ENCODE data around the gene LGALS3BP. TPM values are rescaled to one million over a fixed set of nuclear protein-coding genes. Genes with fewer than 3 reads are reported as not detected.

LGALS3BP gene
- total RNA-seq, 2 donors from 2014 or later = 23.3 to 71.4 TPM

- Histone ChIP-seq H3K4me3 (ENCODE audit: low read length) (no peak overlapping the region), H3K9ac (ENCODE audit: extremely low read depth, low read length, poor library complexity, severe bottlenecking) (no peak overlapping the region), H3K27me3 (ENCODE audit: control insufficient read depth, insufficient read depth, low read length, poor library complexity, severe bottlenecking) (no peaks in the 10 kb centered on the region), H3K4me1 (ENCODE audit: control insufficient read depth, insufficient read depth, low read length) (peaks cover 10% of the 10 kb centered on the region), H3K27ac (ENCODE audit: low read depth, low read length) (no peak overlapping the region), H3K9me3 (ENCODE audit: control insufficient read depth, low read length) (no peaks in the 10 kb centered on the region), H3K36me3 (ENCODE audit: control insufficient read depth, insufficient read depth, low read length) (no peaks in the 10 kb centered on the region)
- 90 to 92% methylated on average over 7 to 15 of the region's 15 CpGs for WGBS, 2 experiments (ENCODE audit: insufficient coverage in 1 of 2, insufficient read length in 1 of 2)
- no peak overlapping the region for H3K27ac Mint-ChIP-seq
- no peaks in the 10 kb centered on the region for H3K27me3 Mint-ChIP-seq (ENCODE audit: insufficient read depth)
- no peaks in the 10 kb centered on the region for H3K9me3 Mint-ChIP-seq
- H3K36me3 Mint-ChIP-seq (ENCODE audit: low read depth) = no peaks in the 10 kb centered on the region
- TF ChIP-seq CTCF (conservative IDR thresholded peaks at IDR 0.05) = peak; percentile 48
- no peak overlapping the region for H3K4me3 Mint-ChIP-seq
- peak; percentile 73 for DNase-seq
- H3K4me1 Mint-ChIP-seq = peaks cover 25% of the 10 kb centered on the region
These were observed 7.1 kb downstream of the LGALS3BP start for GRCh38 chr17:78972507-78973105.

- Mint-ChIP-seq H3K4me3 (no peak overlapping the region), H3K4me1 (peaks cover 21% of the 10 kb centered on the region), H3K9me3 (no peaks in the 10 kb centered on the region), H3K27me3 (ENCODE audit: insufficient read depth) (no peaks in the 10 kb centered on the region), H3K27ac (peak overlapping the region; percentile 96), H3K36me3 (ENCODE audit: low read depth) (no peaks in the 10 kb centered on the region)
- DNase-seq = peak; percentile 72
- H3K27ac ChIP-seq (ENCODE audit: low read depth, low read length) = no peak overlapping the region
- WGBS, 2 experiments (ENCODE audit: insufficient coverage in 1 of 2, insufficient read length in 1 of 2) = 84 to 85% methylated on average over 18 to 22 of the region's 22 CpGs
- TF ChIP-seq CTCF (conservative IDR thresholded peaks at IDR 0.05) = no peak
- no peaks in the 10 kb centered on the region for H3K36me3 ChIP-seq (ENCODE audit: control insufficient read depth, insufficient read depth, low read length)
- no peaks in the 10 kb centered on the region for H3K9me3 ChIP-seq (ENCODE audit: control insufficient read depth, low read length)
- no peak overlapping the region for H3K9ac ChIP-seq (ENCODE audit: extremely low read depth, low read length, poor library complexity, severe bottlenecking)
- no peak overlapping the region for H3K4me3 ChIP-seq (ENCODE audit: low read length)
- H3K27me3 ChIP-seq (ENCODE audit: control insufficient read depth, insufficient read depth, low read length, poor library complexity, severe bottlenecking) = no peaks in the 10 kb centered on the region
- H3K4me1 ChIP-seq (ENCODE audit: control insufficient read depth, insufficient read depth, low read length) = peaks cover 10% of the 10 kb centered on the region
These were observed 7.8 kb downstream of the LGALS3BP start for GRCh38 chr17:78971756-78972506.

GRCh38 chr17:78970834-78971755, 8.6 kb downstream of the LGALS3BP start:
- no peak overlapping the region for H3K9ac ChIP-seq (ENCODE audit: extremely low read depth, low read length, poor library complexity, severe bottlenecking)
- H3K4me3 Mint-ChIP-seq = no peak overlapping the region

More at GRCh38 chr17:78970834-78971755, 8.6 kb downstream of the LGALS3BP start:
- DNase-seq = peak; percentile 97
- Histone ChIP-seq H3K9me3 (ENCODE audit: control insufficient read depth, low read length) (no peaks in the 10 kb centered on the region), H3K4me1 (ENCODE audit: control insufficient read depth, insufficient read depth, low read length) (peaks cover 10% of the 10 kb centered on the region), H3K4me3 (ENCODE audit: low read length) (no peak overlapping the region), H3K27me3 (ENCODE audit: control insufficient read depth, insufficient read depth, low read length, poor library complexity, severe bottlenecking) (no peaks in the 10 kb centered on the region), H3K36me3 (ENCODE audit: control insufficient read depth, insufficient read depth, low read length) (no peaks in the 10 kb centered on the region), H3K27ac (ENCODE audit: low read depth, low read length) (no peak overlapping the region)
- TF ChIP-seq CTCF (conservative IDR thresholded peaks at IDR 0.05) = peak; percentile 97
- Mint-ChIP-seq H3K9me3 (no peaks in the 10 kb centered on the region), H3K27ac (peak overlapping the region; percentile 96), H3K4me1 (peaks cover 21% of the 10 kb centered on the region), H3K27me3 (ENCODE audit: insufficient read depth) (no peaks in the 10 kb centered on the region), H3K36me3 (ENCODE audit: low read depth) (no peaks in the 10 kb centered on the region)
- WGBS, 2 experiments (ENCODE audit: insufficient coverage in 1 of 2, insufficient read length in 1 of 2) = 59 to 69% methylated on average over 18 to 33 of the region's 33 CpGs
